Bone marrow (tissue), 2 donors: ENCODE data around the gene SNX21.
"Not testable (repeated sequence)": the region's sequence is repeated elsewhere in the genome, so short reads cannot be mapped to it uniquely, and the experiment has no call there.

Source experiments
- DNase-seq, 2 donors: peaks; one replicate each; lab custom pipeline; 2025; lab: John Stamatoyannopoulos, UW

The SNX21 gene

DNA sequence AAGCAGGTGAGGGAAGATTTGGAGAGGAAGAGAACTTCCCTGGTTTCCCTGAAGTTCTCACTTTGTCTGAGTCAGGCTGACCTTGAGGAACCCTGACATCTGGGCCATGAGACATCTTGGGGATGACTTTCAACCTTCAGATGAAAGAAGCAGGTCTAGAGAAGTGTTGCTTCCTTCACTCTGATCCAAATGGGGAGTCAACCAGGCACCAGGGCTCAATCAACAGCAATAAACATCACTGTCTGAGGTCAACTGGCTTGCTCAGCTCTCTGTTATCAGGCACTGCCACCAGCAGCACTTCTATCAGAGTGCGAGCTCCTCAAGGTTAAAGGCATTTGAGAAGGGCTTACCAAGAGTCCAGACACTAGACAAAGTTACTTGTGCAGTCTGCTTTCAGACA lies 17.3 kb downstream of the SNX21 start:
- no peak for DNase-seq

DNA sequence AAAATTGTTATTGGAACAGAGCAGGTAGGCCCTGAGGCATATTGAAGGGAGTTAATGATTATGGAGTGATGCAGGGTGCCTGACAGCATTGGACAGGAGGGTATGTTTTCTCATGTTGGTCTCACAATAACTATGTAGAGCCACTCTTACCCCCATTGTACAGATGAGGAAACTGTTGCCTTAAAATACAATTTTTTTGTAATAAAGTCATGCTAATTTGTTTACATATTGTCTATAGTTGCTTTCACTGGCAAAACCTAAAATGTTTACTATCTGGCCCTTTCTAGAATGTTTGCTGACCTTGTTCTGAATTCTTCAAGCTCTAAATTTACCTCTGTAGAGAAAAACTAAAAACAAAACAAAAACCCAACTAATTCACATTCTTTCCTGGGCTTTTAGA lies 17.9 kb downstream of the SNX21 start:
- DNase-seq, result no peak

DNA sequence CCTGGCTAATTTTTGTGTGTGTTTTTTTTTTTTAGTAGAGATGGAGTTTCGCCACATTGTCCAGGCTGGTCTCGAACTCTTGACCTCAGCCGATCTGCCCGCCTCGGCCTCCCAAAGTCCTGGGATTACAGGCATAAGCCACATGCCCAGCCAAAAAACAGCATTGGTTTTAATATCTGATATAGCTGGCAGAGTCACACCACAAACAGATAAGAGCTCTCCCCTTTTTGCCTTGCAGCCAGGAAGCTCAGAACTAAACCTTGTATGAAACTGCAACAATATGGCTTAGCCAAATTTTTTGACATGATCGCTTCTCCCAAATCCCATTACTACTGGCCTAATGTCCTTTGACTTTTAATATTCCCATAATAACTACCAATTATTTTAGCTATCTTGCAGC lies 18.7 kb downstream of the SNX21 start:
- DNase-seq, result no peak

DNA sequence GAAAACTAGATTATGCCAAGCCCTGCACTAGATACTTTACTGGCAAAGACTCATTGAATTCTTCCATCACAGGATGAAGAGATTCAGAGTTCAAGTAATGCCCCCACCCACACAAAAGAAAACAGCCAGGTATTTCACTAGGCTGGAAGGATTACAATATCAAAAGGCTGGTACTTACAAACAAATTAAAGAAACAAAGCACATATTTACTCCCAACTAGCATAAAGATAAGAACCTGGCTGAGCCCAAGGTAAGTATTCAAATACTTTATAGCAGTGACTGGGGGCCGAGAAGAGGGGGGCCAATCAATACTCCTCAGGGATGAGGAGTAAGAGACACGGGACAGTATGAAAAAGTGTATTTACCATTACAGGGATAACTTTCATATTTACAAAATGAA lies 19.9 kb downstream of the SNX21 start:
- no peak for DNase-seq

DNA sequence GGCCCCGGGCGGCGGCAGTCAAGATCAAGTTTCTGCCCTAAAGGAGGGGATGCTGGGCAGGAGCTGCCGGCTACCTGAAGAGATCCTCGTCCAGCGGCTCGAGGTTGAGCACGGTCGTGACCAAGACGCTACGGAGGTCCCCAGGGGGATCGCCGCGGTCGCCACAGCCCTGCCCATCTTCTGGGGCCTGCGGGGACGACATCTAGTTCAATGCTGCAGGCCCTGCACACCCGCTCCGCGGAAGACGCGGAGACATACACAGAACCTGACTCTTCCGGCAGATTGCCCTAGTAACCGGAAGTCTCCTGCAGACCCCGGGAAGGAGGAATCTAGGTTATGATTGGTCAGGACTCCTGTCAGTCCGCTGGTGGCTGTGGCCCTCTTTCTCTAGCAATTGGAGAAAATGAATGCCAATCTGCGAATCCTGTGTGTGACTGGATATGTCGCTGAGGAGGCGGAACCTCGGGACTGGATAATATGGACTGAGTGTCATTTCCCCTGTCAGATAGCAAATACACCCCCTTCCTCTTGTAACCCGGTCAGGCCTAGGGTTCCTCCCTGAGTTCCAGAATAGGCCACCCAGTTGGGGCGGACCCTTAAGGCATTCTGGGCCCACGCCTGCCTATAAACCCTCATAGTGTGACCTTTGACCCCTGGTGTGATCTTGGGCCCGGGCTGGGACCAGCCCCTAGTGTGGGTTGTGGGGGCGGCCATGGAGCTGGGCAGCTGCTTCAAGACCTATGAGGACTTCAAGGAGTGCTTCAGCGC lies 23.7 kb downstream of the SNX21 start, which contains the start of the genes ACOT8 and ZSWIM3:
Gene ACOT8 (minus strand): TSS at position 279 of the 768 bp plus-strand sequence. CDS start 77 bp downstream, at position 202.
Gene ZSWIM3 (plus strand): TSS at position 501 of the 768 bp plus-strand sequence. CDS start 212 bp downstream, at position 713.
- DNase-seq, result peak; percentile 87 to 100

DNA sequence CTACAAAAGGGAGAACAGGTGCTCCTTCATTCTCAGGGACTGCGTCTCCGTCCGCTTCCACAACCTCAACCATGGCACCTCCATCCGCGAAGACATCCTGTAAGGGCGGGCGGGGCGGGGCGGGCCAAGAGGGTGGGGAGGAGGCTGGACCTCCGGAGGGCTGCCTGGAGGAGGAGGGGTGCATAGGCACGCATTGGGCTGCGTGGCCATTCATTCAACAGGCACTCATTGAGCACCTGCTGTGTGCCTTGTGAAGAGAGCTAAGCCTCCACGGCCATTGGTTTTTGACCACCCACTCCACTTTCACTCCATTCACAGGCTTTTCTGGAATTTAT lies 24.2 kb downstream of the SNX21 start:
- DNase-seq, result no peak

DNA sequence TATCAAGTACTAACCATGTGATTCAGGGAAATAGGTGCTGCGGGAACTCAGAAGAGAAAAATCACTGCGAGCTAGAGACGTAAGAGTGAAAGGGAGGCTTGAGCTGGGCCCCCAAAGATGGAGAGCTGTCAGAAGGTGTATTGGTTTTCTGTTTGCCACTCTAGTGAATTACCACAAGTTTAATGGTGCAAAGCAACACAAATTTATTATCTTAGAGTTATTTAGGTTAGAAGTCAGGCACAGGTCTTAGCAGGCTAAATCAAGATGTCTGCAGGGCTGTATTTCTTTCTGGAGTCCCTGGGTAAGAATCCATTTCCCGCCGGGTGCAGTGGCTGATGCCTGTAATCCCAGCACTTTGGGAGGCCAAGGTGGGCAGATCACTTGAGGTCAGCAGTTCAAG lies 26.3 kb downstream of the SNX21 start:
- no peak for DNase-seq

DNA sequence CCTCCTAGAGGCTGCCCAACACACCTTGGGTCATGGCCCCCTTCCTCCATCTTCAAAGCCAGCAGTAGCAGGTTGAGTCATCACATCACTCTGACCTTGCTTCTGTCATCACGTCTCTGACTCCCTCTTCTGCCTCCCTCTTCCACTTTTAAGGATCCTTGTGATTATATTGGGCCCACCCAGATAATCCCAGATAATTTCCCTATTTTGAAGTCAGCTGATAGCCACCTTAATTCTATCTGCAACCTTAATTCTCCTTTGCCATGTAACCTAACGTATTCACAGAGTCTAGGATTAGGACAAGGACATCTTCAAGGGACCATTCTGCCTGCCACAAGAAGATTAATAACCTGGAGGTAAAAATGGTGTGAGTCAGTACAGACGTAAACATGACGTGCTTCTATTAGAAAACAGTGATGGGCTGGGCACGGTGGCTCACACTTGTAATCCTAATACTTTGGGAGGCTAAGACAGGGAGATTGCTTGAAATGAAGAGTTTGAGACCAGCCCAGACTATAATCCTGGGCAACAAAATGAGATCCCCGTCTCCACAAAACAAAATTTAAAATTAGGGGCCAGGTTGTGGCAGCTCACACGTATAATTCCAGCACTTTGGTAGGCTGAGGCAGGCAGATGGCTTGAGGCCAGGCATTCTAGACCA lies 27.1 kb downstream of the SNX21 start:
- no peak for DNase-seq

DNA sequence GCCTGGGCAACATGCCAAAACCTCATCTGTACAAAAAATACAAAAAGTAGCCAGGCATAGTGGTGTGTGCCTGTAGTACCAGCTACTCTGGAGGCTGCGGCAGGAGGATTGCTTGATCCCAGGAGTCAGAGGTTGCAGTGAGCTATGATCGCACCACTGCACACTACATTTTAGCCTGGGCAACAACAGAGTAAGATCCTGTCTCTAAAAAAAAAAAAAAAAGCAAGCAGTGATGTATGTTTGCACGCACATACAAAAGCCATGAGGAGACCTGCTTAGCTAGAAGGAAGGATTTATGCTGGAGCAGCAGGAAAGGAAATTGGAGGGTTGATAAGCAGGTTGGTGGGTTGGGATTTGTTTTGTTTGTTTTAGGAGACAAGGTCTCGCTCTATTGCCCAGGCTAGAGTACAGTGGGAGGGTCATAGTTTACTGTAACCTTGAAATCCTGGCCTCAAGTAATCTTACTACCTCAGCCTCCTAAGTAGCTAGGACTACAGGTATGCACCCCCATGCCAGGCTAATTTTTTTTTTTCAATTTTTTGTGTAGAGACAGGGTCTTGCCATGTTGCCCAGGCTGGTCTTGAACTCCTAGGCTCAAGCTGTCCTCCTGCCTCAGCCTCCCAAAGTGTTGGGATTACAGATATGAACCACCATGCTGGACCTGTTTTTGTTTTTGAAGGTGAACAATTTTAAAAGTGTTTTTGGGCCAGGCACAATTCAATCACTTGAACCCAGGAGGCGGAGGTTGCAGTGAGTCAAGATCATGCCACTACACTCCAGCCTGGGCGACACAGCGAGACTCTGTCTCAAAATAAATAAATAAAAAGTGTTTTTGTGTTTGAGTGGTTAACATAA lies 27.8 kb downstream of the SNX21 start:
- DNase-seq, result no peak

DNA sequence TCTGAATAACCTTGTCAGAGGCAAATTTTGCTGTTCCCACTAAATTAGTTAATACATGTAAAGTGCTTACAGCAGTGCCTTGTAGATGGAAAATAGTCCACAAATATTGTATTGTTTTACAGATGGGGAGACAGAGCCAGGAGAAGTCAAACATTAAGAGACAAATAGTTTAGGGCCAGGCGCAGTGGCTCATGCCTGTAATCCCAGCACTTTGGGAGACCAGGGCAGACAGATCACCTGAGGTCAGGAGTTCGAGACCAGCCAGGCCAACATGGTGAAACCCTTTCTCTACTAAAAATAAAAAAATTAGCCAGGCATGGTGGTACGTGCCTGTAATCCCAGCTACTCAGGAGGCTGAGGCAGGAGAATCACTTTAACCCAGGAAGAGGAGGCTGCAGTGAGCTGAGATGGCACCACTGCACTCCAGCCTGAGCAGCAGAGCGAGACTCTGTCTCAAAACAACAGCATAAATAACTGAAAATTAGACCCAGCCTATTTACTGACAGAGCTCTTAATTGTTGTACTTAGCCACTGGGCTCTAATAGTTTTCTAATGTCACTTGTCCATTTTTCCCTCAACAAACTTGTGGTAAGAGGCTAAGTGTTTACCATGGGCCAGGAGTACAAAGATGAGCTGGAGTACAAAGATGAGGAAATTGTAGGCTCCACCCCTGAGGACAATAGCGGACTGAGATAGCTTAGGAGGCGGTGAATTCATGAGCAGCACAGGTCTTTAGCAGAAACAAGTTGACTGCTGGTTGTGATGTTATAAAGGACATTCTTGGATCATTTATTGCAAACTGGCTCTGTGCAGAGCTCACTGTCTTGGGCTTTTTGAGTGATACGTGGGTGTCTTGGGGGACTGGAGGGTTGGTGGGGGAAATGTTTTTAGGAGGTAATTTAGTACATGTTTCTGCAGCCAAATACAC lies 30.2 kb downstream of the SNX21 start:
- DNase-seq, result no peak

DNA sequence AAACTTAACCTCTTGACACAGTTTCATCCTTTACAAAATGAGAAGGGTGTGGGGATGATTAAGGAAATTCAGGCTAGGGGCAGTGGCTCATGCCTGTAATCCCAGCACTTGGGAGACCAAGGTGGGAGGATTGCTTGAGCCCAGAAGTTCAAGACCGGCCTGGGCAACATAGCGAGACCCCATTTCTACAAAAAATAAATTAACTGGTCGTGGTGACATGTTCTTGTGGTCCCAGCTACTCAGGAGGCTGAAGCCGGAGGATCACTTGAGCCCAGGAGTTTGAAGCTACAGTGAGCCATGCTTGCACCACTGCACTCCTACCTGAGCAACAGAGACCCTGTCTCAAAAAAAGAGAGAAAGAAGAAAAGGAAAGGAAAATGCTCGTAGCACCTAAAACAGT lies 32.9 kb downstream of the SNX21 start:
- no peak for DNase-seq

DNA sequence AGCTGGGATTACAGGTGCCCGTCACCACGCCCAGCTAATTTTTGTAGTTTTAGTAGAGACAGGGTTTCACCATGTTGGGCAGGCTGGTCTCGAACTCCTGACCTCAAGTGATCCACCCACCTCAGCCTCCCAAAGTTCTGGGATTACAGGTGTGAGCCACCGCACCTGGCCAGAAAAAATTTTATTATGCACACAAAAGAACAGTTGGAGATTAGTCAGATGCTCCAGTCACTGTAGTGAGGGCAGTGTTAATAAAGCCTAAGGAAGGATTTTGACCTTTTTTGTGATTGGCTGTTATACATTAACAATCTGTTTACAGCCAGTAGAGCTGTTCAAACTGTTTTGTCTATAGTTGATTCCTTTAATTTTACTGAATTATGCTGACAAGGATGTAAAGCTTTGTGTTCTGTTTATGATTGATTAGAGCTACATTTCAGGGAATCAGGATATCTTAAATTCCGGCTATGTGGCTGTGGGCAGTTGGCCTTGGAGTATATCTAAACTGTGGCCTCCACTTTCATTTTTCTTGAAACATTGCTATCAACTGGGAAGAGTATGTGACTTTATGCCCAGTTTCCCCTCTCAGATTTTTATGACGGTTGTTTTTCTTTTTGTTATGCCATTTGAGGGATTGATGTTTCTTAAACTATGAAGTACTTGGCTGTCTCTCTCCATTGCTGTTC lies 33.7 kb downstream of the SNX21 start:
- no peak for DNase-seq

DNA sequence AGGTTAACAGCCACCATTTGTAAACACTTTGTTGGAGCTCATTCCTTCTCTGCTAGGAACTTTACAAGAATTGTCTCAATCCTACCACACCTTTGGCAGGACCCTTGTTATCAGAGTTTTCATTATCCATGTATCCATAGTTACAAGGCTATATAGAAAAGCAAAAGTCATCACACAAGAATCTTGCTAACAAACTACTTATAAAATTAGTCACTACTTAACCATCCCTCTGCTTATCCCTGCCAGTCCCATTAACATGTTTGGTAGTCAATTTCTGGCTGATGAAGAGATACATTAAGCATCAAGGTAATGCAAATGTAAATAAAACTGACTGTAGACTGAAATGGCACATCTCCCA lies 34.2 kb downstream of the SNX21 start:
- DNase-seq, result no peak

DNA sequence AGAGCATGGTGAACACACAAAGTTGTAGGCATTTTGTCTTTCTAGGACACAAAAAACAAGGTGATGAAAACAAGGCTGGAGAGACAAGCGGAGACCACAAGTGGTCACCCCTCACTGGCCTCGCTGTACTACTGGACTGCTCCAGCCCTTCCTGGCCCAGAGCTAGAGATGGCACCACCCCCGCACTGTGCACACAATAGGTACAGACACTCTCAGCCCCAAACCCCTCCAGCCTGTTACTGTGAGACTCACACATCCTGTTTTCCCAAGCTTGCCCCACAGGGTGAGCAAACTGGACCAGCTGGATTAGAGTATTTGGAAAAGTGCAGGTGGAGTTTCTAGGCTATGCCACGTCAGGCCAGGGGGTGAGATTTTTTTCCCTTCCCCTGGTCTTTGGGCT lies 39.0 kb downstream of the SNX21 start:
- DNase-seq, result no peak

DNA sequence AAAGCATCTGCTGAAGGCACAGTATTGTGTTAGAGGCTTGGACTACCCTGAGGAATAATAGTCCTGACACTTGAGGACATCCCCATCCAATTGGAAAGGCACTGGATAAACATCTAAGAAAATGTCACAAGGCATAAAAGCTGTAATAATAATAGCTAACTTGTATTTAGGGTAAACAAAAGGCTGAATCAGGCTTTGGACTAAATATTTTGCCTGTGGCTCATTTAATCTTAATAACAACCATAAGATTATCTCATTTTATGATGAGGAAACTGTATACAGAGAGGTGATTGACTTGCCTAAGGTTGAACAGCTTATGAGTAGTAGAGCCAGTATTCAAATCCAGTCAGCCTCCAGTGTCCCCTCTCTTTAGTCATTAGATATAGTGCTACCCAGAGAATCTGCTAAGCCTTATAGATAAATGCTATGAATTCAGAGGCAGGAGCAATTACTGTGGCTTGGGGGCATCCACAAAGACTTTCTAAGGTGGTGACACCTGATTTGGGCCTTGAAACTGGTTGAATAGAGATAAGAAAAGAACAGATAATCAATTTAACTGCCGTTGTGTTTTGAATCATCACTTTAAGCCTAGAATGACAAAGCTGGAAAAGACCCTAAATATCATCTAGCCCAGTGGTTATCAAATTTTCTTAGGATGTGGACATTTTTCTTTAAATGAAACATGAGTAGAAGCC lies 40.0 kb downstream of the SNX21 start:
- no peak for DNase-seq

DNA sequence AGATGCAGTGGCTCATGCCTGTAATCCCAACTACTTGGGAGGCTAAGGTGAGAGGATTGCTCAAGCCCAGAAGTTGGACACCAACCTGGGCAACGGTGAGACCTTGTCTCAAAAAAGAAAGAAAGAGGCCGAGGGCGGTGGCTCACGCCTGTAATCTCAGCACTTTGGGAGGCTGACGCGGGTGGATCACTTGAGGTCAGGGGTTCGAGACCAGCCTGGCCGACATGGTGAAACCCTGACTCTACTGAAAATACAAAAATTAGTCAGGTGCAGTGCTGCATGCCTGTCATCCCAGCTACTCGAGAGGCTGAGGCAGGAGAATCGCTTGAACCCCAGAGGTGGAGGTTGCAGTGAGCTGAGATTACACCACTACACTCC lies 40.5 kb downstream of the SNX21 start:
- not testable (repeated sequence) for DNase-seq

DNA sequence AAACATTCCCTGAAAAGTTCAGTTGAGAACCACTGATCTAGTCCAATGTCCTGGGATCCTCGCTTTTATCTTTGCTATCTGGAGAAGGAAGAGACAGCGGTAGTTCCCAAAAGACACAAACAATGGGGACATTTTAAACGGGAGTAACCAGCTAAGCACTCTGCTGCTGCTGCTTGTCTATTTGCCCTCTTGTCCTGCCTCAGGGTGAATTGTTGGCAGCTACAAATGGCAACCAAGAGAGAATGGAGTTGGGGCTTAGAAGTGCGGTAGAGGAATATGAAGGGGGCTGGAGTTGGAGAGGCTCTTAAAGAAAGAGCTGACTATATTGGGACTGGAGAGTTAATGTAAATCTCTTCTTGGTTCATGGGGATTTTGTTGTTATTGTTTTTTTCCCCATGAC lies 41.0 kb downstream of the SNX21 start:
- DNase-seq, result no peak

DNA sequence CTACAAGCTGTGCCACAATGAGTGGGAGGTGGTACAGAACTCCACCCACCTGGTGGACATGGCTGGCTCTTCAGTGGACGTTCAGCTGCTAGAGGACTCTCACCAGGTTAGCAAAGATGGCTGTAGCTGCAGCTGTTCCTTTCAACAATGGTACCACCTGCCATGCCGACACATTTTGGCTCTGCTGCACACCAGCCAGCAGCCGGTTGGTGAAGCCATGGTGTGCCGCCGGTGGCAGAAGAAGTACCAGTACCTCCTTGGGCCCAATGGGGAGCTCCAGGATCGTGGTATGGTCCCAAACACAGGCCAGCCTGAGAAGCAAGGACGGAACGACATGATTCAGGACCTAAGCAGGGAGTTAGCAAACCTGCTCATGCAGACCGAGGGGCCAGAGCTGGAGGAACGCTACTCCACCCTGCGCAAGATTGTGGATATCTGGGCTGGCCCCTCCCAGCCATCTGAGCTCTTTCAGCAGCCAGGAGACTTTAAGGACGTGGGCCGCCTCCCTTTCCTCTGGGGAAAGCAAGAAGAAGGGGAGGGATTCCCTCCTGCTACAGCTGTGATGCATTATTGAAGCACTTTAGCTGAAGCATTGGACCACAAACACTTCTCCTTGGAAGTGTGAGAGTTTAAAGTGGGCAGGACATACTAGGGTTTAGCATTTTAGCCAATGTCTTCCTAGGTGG lies 44.6 kb downstream of the SNX21 start:
- no peak for DNase-seq

DNA sequence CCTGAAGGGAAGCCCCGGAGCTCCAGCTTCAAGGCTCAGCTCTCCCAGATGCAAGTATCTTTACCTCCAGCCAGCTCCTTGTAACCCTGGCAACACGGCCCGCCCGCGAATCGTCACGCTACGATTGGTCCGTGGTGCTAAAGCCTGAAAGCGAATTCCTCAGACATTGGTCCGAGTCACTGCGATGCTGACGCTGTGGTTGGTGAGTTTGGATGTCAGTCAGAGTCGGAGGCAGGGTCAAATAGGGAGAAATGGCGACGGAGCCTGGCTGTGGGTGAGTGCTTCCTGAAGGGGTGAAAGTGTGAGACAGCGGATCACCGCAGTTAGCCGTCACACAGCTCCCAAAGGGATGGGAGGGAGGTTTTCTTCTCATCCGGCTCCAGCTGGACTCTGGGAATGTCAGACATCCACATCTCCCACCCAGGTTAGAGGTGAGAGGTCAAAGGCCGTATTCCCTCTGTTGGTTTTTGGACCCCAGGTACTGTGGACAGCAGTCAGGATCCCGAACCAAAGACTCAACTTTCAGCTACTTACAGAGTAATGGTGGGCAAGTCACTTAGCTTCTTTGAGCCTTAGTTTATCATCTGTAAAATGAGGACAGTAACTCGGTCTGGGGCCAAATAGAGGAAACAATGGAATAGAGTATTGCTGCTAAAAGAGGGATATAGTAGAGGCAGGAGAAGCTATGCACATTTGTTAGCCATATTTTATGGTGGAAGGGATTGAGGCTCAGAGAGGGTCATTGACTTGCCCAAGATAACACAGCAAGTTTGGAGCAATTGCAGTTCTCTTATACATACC lies 47.6 kb downstream of the SNX21 start, which contains the start of gene ZSWIM1:
Gene ZSWIM1 (plus strand): TSS at position 240 of the 801 bp plus-strand sequence. CDS start 1,366 bp downstream, outside the sequence.
- peak; percentile 85 to 98 for DNase-seq
